Liver (tissue), 3 donors: Measurements from ENCODE around the gene RAB9B.

ENCODE experiments used
- ATF3 ChIP-seq: IDR thresholded peaks from 2 replicates; pipeline ENCODE4 v1.6.1; 2016; ENCODE audit warnings: antibody characterized with exemption
- CTCF ChIP-seq: fragments of 150-350 bp; IDR thresholded peaks from 2 replicates; pipeline ENCODE4 v1.5.1; 2017; ENCODE audit warnings: improper control_type of control experiment, low read depth, low read length; ENCODE audit not compliant: missing input control
- JUND ChIP-seq, 2 donors: IDR thresholded peaks; 2 replicates each; pipeline ENCODE4 v1.6.1; 2016; ENCODE audit warnings: antibody characterized with exemption in 2 of 2
- MAX ChIP-seq: IDR thresholded peaks from 2 replicates; pipeline ENCODE4 v1.6.1; 2016; ENCODE audit warnings: antibody characterized with exemption
- REST ChIP-seq: IDR thresholded peaks from 2 replicates; pipeline ENCODE4 v1.6.1; 2016; ENCODE audit warnings: antibody characterized with exemption, mild to moderate bottlenecking
- SP1 ChIP-seq: IDR thresholded peaks from 2 replicates; pipeline ENCODE4 v1.6.1; 2018; ENCODE audit warnings: antibody characterized with exemption, mild to moderate bottlenecking
- TAF1 ChIP-seq: conservative IDR thresholded peaks from 2 replicates; pipeline ENCODE4 v1.6.1; 2016; ENCODE audit warnings: antibody characterized with exemption, mild to moderate bottlenecking
- YY1 ChIP-seq: IDR thresholded peaks from 2 replicates; pipeline ENCODE4 v1.6.1; 2016; ENCODE audit warnings: antibody characterized with exemption, mild to moderate bottlenecking
- donor health status: healthy.
- donor health status: healthy.

- no peak for TF ChIP-seq CTCF
- no peak for TF ChIP-seq YY1
- TF ChIP-seq MAX, result no peak
- no peak for TF ChIP-seq REST
- no peak for TF ChIP-seq SP1
- no peak for TF ChIP-seq ATF3
- no peak for TF ChIP-seq TAF1
- TF ChIP-seq JUND (IDR thresholded peaks at IDR 0.05), result no peak
These were observed 52.8 kb downstream of the RAB9B start for GRCh38 chrX:103779141-103779789.
